Left ventricle myocardium superior (tissue), 1 donor: Measurements from ENCODE around the gene RWDD2A. TPM values are rescaled to one million over a fixed set of nuclear protein-coding genes. Genes with fewer than 3 reads are reported as not detected.
"Not testable (repeated sequence)": the region's sequence is repeated elsewhere in the genome, so short reads cannot be mapped to it uniquely, and the experiment has no call there.

Experiments
- ATAC-seq: fragments of 200-7000 bp; cut with Tn5 transposase; one replicate; pipeline ENCODE4 v1.9.1; 2020; ENCODE audit warnings: mild to moderate bottlenecking, moderate library complexity
- DNase-seq: peaks from one replicate; pipeline ENCODE4 v3.0.0-alpha.2; 2020
- intact Hi-C: fragments of 100-400 bp; cut with micrococcal nuclease; formaldehyde crosslinking; loops from one replicate; pipeline ENCODE4 v1.11.0; 2022
- long read RNA-seq: library from polyadenylated mRNA; unstranded; transcript quantifications from one replicate; pipeline ENCODE4 v2.0.0, GENCODE V29; 2021
- total RNA-seq: library from RNA; stranded (reverse); fragmentation: NEBNext Ultra II Directional; extraction: Animal tissue kit (Norgen Biotek cat#: 25700); gene quantifications from one replicate; pipeline ENCODE4 v1.2.1, GENCODE V29; 2021
- donor health status: DM: no; HTN: yes; CAD: no; lungs with severe emphysema.

Gene RWDD2A
- total RNA-seq: 2.8 TPM
- long read RNA-seq, transcript RWDD2A-201 (3 exons, 3,744 nt): major isoform, 6 of 9 reads
- long read RNA-seq, partial matches to known transcripts: 1 of 9 reads
- long read RNA-seq, other reads (novel, unspliced or antisense): 2 of 9 reads

- intact Hi-C loops: loop anchor here (10.0 kb wide), 1 partner anchor 128 kb away; the partner anchor contains the start of genes DOP1A and UBE3D
Measured at GRCh38 chr6:83192871-83193746, at the start of gene RWDD2A, which contains the start of gene PGM3. Gene RWDD2A, plus strand, starts transcription at chr6:83193357. Its CDS starts 1,095 bp downstream, at chr6:83194452. Gene PGM3, minus strand, starts transcription at chr6:83193265. Its CDS starts 2,253 bp downstream, at chr6:83191012.

DNA sequence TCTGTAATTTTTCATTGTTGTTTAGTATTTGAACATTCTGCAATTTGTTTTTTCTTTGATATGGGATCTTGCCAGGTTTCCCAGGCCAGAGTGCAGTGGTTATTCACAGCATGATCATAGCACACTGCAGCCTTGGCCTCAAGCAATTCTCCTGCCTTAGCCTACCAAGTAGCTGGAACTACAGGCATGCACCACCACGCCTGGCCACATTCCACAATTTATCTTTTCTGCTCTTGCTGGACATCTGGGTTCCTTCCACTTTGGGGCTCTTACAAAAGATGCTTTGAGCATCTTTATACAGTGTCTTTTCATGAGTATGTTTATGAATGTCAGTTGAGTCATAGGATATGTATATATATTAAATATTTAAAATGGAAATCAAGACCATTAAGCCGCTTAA is 42.0 kb upstream of the RWDD2A start:
- DNase-seq (no peak), ATAC-seq (no peak)
- intact Hi-C loops: no loop called here

More at GRCh38 chr6:83192871-83193746, at the start of gene RWDD2A, which contains the start of gene PGM3:
- peak; percentile 100 for ATAC-seq
- DNase-seq: peak; percentile 95

- intact Hi-C loops: no loop called here
- ATAC-seq: no peak
Measured at GRCh38 chr6:83152913-83153312, 40.2 kb upstream of the RWDD2A start.

DNA sequence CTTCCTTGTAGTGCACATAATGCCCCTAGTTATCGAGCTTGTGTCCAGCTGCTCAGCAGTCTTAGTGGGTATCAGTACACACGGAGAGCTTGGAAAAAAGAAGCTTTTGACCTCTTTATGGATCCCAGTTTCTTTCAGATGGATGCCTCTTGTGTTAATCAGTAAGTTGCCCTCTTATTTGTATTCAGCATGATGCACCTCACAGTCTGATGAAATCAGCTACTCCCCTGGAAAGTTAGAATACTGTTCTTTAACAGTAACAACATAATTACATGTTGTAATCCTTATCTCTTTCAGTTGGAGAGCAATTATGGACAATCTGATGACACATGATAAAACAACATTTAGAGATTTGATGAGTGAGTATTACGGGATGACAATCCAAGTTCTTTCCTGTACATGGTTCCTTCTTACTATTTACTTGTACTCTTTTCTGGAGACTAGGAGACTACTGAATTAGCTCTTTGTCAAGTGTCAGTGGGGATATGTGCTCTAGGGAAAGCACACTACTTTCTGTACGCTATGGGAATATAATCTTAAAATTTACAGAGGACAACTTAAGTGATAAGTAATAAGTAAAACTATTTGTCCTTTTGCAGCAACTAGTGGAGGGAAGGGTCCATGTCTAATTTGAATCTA is 39.2 kb upstream of the RWDD2A start:
- ATAC-seq (no peak), DNase-seq (no peak)
- intact Hi-C loops: no loop called here

More at GRCh38 chr6:83152913-83153312, 40.2 kb upstream of the RWDD2A start:
- DNase-seq: no peak

DNA sequence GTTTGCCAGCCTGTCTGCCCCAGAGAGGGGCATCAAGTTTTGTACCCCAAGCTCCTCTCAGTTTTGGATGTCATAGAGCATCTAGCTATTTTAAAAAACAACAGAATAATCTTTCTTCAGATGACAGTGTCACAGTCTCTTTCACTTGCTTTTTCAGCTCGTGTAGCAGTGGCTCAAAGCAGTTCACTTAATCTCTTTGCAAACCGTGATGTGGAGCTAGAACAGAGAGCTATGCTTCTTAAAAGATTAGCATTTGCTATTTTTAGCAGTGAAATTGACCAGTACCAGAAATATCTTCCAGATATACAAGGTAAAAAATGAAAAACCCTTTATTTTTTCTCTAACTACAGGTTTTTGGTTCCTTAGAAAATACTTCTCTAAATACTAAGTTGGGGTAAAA is 37.4 kb upstream of the RWDD2A start:
- DNase-seq (no peak), ATAC-seq (peak; percentile 79)
- intact Hi-C loops: no loop called here

- intact Hi-C loops: no loop called here
- ATAC-seq: peak; percentile 33
- DNase-seq: no peak
Measured at GRCh38 chr6:83160167-83160566, 33.0 kb upstream of the RWDD2A start.

- intact Hi-C loops: no loop called here
- ATAC-seq: no peak
Measured at GRCh38 chr6:83167726-83168278, 25.4 kb upstream of the RWDD2A start.

DNA sequence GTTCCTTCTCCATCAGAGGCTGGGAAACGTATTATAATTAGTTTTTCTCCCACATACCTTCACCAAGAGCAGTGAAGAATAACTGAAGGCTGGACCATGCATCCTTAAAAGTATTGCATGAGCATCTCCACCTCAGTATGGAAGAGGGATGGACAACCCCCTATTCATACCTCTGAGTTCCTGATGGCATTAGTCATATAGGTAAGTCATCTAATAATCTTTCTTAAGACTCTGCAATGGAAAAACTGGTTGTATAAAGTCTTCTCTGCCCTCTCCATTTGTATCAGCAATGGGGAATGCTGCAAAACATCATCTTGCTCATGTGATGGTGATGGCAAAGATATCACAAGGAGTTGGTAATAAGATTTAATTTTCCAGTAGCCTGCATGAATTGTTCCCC is 24.6 kb upstream of the RWDD2A start:
- intact Hi-C loops: no loop called here
- ATAC-seq (no peak), DNase-seq (no peak)

More at GRCh38 chr6:83167726-83168278, 25.4 kb upstream of the RWDD2A start:
- DNase-seq: no peak

DNA sequence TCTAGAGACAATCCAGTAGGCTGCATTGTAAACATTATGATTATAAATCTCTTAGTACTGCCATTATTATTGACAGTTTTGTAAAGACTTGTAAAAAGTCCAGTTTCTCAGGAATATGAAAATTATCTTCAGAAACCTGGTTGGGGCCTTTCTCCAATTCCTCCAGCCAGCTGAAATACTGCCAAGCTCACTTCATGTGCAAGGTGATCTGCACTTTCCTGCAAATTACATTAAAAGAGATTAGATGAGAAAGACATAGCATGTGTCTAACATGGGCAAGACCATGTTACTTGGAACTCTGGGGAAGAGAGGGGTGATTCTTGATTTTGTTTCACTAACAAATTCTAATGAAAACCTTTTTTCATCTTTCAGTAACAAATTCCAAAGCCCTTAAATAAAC is 24.1 kb upstream of the RWDD2A start:
- no peak for ATAC-seq

DNA sequence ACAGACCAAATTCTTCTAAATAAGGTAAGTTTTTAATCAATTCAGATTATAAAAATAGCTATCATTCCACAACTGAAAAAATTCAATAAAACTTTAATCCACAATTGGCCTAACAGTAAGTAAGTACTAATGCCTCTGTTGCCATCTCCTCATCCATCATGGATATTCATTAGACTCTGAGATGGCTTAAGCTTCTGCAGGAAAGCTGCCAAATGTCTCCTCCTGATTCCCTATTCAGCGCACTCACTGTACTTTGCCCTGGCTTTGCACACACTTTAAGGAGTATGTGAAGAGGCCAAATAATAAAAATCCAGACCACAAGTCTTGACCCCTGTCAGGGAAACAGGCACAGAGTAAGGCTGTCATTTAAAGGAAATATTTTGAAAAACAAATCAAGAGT is 23.6 kb upstream of the RWDD2A start:
- intact Hi-C loops: no loop called here
- no peak for ATAC-seq
- no peak for DNase-seq

More for the DNA sequence above, 24.1 kb upstream of the RWDD2A start:
- intact Hi-C loops: no loop called here
- DNase-seq: no peak

DNA sequence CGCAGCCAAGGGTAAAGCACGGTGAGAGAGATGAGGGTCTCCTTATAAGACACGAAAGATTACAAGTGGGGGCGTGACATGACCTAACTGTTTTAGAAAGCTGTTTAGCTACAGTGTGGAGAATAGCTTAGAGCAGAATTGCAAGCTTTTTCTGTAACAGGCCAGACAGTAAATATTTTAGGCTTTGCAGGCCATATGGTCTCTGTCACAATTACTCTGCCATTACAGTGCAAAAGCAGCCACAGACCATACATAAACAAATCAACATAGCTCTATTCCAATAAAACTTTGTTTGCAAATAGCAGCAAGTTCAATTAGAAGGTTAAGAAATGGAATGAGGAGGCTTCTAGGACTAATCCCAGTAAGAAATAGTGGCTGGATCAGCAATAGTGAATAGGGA is 16.9 kb upstream of the RWDD2A start:
- DNase-seq (no peak), ATAC-seq (no peak)
- intact Hi-C loops: no loop called here

GRCh38 chr6:83180426-83180950 is 12.7 kb upstream of the RWDD2A start:
- intact Hi-C loops: no loop called here
- DNase-seq (no peak), ATAC-seq (no peak)

GRCh38 chr6:83182114-83182513 is 11.0 kb upstream of the RWDD2A start:
- no peak for DNase-seq
- intact Hi-C loops: no loop called here
- ATAC-seq: no peak

DNA sequence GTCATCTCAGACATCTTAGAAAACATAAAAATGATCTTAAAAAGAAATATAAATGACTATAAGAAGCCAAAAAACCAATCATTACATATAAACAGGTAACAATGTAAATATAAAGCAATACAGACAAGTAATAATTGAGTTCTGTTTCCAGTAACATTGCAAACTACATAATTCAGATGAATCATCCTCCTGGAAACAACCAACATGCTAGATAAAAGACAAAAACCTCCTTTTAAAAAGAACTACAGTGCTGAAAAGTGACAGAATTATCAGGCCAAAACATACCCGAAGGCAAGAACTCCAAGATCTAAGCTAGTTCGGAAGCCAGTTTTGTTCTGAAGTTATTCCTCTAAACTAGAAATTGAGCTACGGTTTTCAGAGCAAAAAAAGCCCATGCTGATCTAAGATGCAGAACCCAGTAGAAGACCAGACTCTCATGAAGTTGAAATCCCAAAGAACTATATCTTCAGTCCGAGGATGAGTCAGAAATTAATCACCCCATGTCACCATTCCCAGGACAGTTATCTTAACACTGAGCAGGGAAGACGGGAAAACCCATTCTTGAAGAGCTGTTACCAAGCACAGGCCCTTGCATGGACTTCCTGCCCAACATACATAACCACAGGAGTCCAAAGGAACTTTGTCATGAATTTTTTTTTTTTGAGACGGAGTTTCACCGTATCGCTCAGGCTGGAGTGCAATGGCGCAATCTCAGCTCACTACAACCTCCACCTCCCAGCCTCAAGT is 9.9 kb upstream of the RWDD2A start:
- intact Hi-C loops: no loop called here
- DNase-seq (no peak), ATAC-seq (peak; percentile 79)

- intact Hi-C loops: no loop called here
Measured at GRCh38 chr6:83185096-83185495, 8.1 kb upstream of the RWDD2A start.

DNA sequence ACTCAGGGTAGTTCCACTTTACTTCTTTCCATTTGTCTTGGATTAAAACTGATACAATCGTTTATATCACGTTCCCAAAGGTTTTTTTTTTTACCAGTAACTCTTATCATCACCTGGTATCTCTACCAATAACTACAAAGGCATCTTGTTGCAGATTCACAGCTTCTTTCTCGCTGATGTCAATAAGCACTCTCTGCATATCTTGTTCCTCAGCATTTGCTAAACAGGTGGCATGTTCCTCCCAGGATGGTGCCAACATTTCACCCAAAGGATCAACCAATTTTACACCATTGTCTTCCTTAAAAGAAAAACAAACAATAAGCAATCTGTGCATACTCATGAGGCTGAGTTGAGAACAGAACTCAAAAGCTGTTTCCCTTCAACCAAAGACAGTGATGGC is 4.7 kb upstream of the RWDD2A start:
- intact Hi-C loops: no loop called here
- DNase-seq (no peak), ATAC-seq (no peak)

More at GRCh38 chr6:83185096-83185495, 8.1 kb upstream of the RWDD2A start:
- no peak for DNase-seq
- ATAC-seq: no peak

GRCh38 chr6:83190626-83191025 is 2.5 kb upstream of the RWDD2A start:
- no peak for DNase-seq
- no peak for ATAC-seq
- intact Hi-C loops: loop anchor here (10.0 kb wide), 1 partner anchor 126 kb away; the partner anchor contains the start of genes DOP1A and UBE3D

GRCh38 chr6:83191974-83192373 is 1.2 kb upstream of the RWDD2A start:
- not testable (repeated sequence) for ATAC-seq, DNase-seq
- intact Hi-C loops: loop anchor here (10.0 kb wide), 1 partner anchor 127 kb away; the partner anchor contains the start of genes DOP1A and UBE3D
